SK-N-SH treated with all-trans-retinoic acid at 6 μM for 48 hours (cell line): ENCODE measurements around the gene MPV17.

Experiments used
- ATAC-seq: fragments of 200-7000 bp; cut with Tn5 transposase; 3 replicates; pipeline ENCODE4 v1.9.1; 2020; ENCODE audit warnings: mild to moderate bottlenecking, moderate library complexity
- BACH2 ChIP-seq: fragments of 250-450 bp; sonication (Bioruptor Pico); IDR thresholded peaks from 2 replicates; pipeline ENCODE4 v1.9.0; 2021; ENCODE audit warnings: mild to moderate bottlenecking, borderline replicate concordance
- CREB5 ChIP-seq: fragments of 250-450 bp; sonication (Bioruptor Pico); IDR thresholded peaks from 2 replicates; pipeline ENCODE4 v1.5.1; 2020; ENCODE audit warnings: low read depth, mild to moderate bottlenecking, moderate library complexity
- CSDC2 ChIP-seq: fragments of 250-450 bp; sonication (Bioruptor Pico); IDR thresholded peaks from 2 replicates; pipeline ENCODE4 v1.5.0; 2020; ENCODE audit warnings: mild to moderate bottlenecking, moderate library complexity
- CSRNP3 ChIP-seq: fragments of 250-450 bp; sonication (Bioruptor Pico); IDR thresholded peaks from 2 replicates; pipeline ENCODE4 v1.5.1; 2021; ENCODE audit warnings: mild to moderate bottlenecking, moderate library complexity
- ESRRG ChIP-seq: fragments of 250-450 bp; sonication (Bioruptor Pico); IDR thresholded peaks from 2 replicates; pipeline ENCODE4 v1.6.1; 2021; ENCODE audit warnings: mild to moderate bottlenecking
- GLIS3 ChIP-seq: fragments of 250-450 bp; sonication (Bioruptor Pico); IDR thresholded peaks from 2 replicates; pipeline ENCODE4 v1.5.0; 2020; ENCODE audit warnings: mild to moderate bottlenecking, moderate library complexity
- ISL1 ChIP-seq: fragments of 250-450 bp; sonication (Bioruptor Pico); IDR thresholded peaks from 2 replicates; pipeline ENCODE4 v2.1.2; 2022; ENCODE audit warnings: mild to moderate bottlenecking, moderate library complexity
- OSR1 ChIP-seq: fragments of 250-450 bp; sonication (Bioruptor Pico); IDR thresholded peaks from 2 replicates; pipeline ENCODE4 v1.8.0; 2022; ENCODE audit warnings: moderate library complexity, mild to moderate bottlenecking, inconsistent platforms
- POU6F1 ChIP-seq: fragments of 250-450 bp; sonication (Bioruptor Pico); IDR thresholded peaks from 2 replicates; pipeline ENCODE4 v1.8.0; 2021; ENCODE audit warnings: low read depth, mild to moderate bottlenecking, moderate library complexity, borderline replicate concordance
- PPARA ChIP-seq: fragments of 250-450 bp; sonication (Bioruptor Pico); IDR thresholded peaks from 2 replicates; pipeline ENCODE4 v1.5.0; 2020; ENCODE audit warnings: mild to moderate bottlenecking, borderline replicate concordance
- RARB ChIP-seq: fragments of 250-450 bp; sonication (Bioruptor Pico); IDR thresholded peaks from 2 replicates; pipeline ENCODE4 v1.8.0; 2021; ENCODE audit warnings: mild to moderate bottlenecking, moderate library complexity
- SNAI2 ChIP-seq: fragments of 250-450 bp; sonication (Bioruptor Pico); IDR thresholded peaks from 2 replicates; pipeline ENCODE4 v1.5.0; 2020; ENCODE audit warnings: mild to moderate bottlenecking, moderate library complexity
- TCF4 ChIP-seq: fragments of 250-450 bp; sonication (Bioruptor Pico); IDR thresholded peaks from 2 replicates; pipeline ENCODE4 v1.8.0; 2021; ENCODE audit warnings: mild to moderate bottlenecking, moderate library complexity, borderline replicate concordance
- TOX ChIP-seq: fragments of 250-450 bp; sonication (Bioruptor Pico); IDR thresholded peaks from 2 replicates; pipeline ENCODE4 v1.8.0; 2021; ENCODE audit warnings: mild to moderate bottlenecking, moderate library complexity, borderline replicate concordance
- TSHZ2 ChIP-seq: fragments of 250-450 bp; sonication (Bioruptor Pico); IDR thresholded peaks from 2 replicates; pipeline ENCODE4 v1.5.0; 2020; ENCODE audit warnings: mild to moderate bottlenecking, moderate library complexity
- ZC3H10 ChIP-seq: fragments of 250-450 bp; sonication (Bioruptor Pico); IDR thresholded peaks from 2 replicates; pipeline ENCODE4 v1.5.1; 2021; ENCODE audit warnings: mild to moderate bottlenecking, moderate library complexity
- ZFP3 ChIP-seq: fragments of 250-450 bp; sonication (Bioruptor Pico); IDR thresholded peaks from 2 replicates; pipeline ENCODE4 v1.5.0; 2020; ENCODE audit warnings: mild to moderate bottlenecking, moderate library complexity
- ZNF565 ChIP-seq: fragments of 450-650 bp; formaldehyde crosslinking; conservative IDR thresholded peaks from 2 replicates; pipeline ENCODE4 v1.5.0; 2020; ENCODE audit warnings: low read depth, mild to moderate bottlenecking, moderate library complexity
- ZNF70 ChIP-seq: fragments of 450-650 bp; formaldehyde crosslinking; IDR thresholded peaks from 2 replicates; pipeline ENCODE4 v1.5.0; 2020; ENCODE audit warnings: mild to moderate bottlenecking, moderate library complexity

MPV17 gene

GRCh38 chr2:27322766-27323595 lies at the start of gene MPV17:
Gene MPV17 (minus strand): TSS chr2:27323097. CDS start chr2:27322517, 580 bp downstream.
- ATAC-seq: peak; percentile 87
- TF ChIP-seq ZNF565 (peak; percentile 14; the same call in 1 of the 2 replicates), ZC3H10 (CRISPR knock-in tag) (no peak), PPARA (no peak), CSDC2 (no peak), CSRNP3 (peak; percentile 7; the same call in 1 of the 2 replicates), SNAI2 (CRISPR knock-in tag) (peak; percentile 84; the same call in 1 of the 2 replicates), ESRRG (peak; percentile 9; the same call in 1 of the 2 replicates), GLIS3 (CRISPR knock-in tag) (peak; percentile 44; the same call in 1 of the 2 replicates), TSHZ2 (CRISPR knock-in tag) (peak; percentile 23; the same call in 1 of the 2 replicates), ZNF70 (CRISPR knock-in tag) (peak; percentile 10; the same call in 1 of the 2 replicates), TOX (CRISPR knock-in tag) (peak; percentile 19; the same call in 1 of the 2 replicates)

- ATAC-seq: peak; percentile 48
- TF ChIP-seq PPARA (no peak), TOX (CRISPR knock-in tag) (no peak), CREB5 (CRISPR knock-in tag) (no peak), ZNF70 (CRISPR knock-in tag) (no peak), ISL1 (CRISPR knock-in tag) (no peak), POU6F1 (no peak), CSDC2 (no peak; the same call in 1 of the 2 replicates), ZC3H10 (CRISPR knock-in tag) (no peak), TSHZ2 (CRISPR knock-in tag) (no peak), SNAI2 (CRISPR knock-in tag) (no peak), ZFP3 (no peak), RARB (CRISPR knock-in tag) (no peak), CSRNP3 (no peak; the same call in 1 of the 2 replicates), ZNF565 (no peak), OSR1 (CRISPR knock-in tag) (no peak), TCF4 (CRISPR knock-in tag) (no peak), BACH2 (CRISPR knock-in tag) (no peak), GLIS3 (CRISPR knock-in tag) (no peak)
These were observed 48.1 kb upstream of the MPV17 start for GRCh38 chr2:27370816-27371620.
